Aorta (tissue), 5 donors: ENCODE results near the gene VTI1A. TPM values are rescaled to one million over a fixed set of nuclear protein-coding genes. Genes with fewer than 3 reads are reported as not detected.
A peak's percentile ranks its signal among the peaks of the same experiment; 100 is the strongest.

Experiments
- ATAC-seq: fragments of 200-7000 bp; cut with Tn5 transposase; one replicate; pipeline ENCODE4 v1.9.1; 2022; ENCODE audit warnings: moderate library complexity; ENCODE audit not compliant: low FRiP score
- DNase-seq, 2 donors: peaks; one replicate each; pipeline ENCODE4 v3.0.0-alpha.2; 2020
- H3K27ac ChIP-seq, 2 donors: one replicate each; pipeline ENCODE4 v1.5.1; 2013; ENCODE audit warnings: low read length in 2 of 2, mild to moderate bottlenecking in 2 of 2, moderate library complexity in 2 of 2, control low read depth in 1 of 2, inconsistent platforms in 1 of 2, low read depth in 1 of 2
- H3K27me3 ChIP-seq, 2 donors: one replicate each; pipeline ENCODE4 v1.6.1; 2013; ENCODE audit warnings: control low read depth in 1 of 2, low read length in 1 of 2, mild to moderate bottlenecking in 1 of 2, moderate library complexity in 1 of 2; ENCODE audit not compliant: insufficient read depth in 2 of 2, control insufficient read depth in 1 of 2
- H3K36me3 ChIP-seq, 2 donors: one replicate each; pipeline ENCODE4 v1.6.1; 2013; ENCODE audit warnings: control low read depth in 1 of 2, low read length in 1 of 2, mild to moderate bottlenecking in 1 of 2; ENCODE audit not compliant: insufficient read depth in 2 of 2, control insufficient read depth in 1 of 2
- H3K4me1 ChIP-seq, 2 donors: one replicate each; pipeline ENCODE4 v1.6.1; 2013; ENCODE audit warnings: low read length in 2 of 2, control low read depth in 1 of 2, mild to moderate bottlenecking in 1 of 2, moderate library complexity in 1 of 2; ENCODE audit not compliant: insufficient read depth in 2 of 2, control insufficient read depth in 1 of 2
- H3K4me3 ChIP-seq, 2 donors: one replicate each; pipeline ENCODE4 v1.5.1; 2013; ENCODE audit warnings: low read length in 2 of 2, control low read depth in 1 of 2, mild to moderate bottlenecking in 1 of 2
- H3K9me3 ChIP-seq: one replicate; pipeline ENCODE4 v1.6.1; 2013; ENCODE audit warnings: mild to moderate bottlenecking, low read length; ENCODE audit not compliant: control insufficient read depth
- WGBS, 2 donors: extraction: QIAGEN DNeasy Blood & Tissue Kit; methylation state at CpG; one replicate each; pipeline ENCODE4 v1.1.7; 2013; 5-methylcytosine and 5-hydroxymethylcytosine counted together
- intact Hi-C, 2 donors: fragments of 100-400 bp; cut with DNase I; formaldehyde crosslinking; loops; one replicate each; pipeline versions ENCODE4 v1.14.2 to v1.15.0; 2022
- polyA plus RNA-seq, 2 donors: library from polyadenylated mRNA; stranded (reverse); fragments of 200-250 nt; gene quantifications; one replicate each; pipeline ENCODE4 v1.2.3, GENCODE V29; 2013
- total RNA-seq, 2 donors: library from RNA; stranded (reverse); fragmentation: NEBNext Ultra II Directional; extraction: Animal tissue kit (Norgen Biotek cat#: 25700); gene quantifications; one replicate each; pipeline ENCODE4 v1.2.1, GENCODE V29; 2021
- donor health status: healthy with polysubstance abuse.
- donor health status: Bipolar disorder and iron deficiency.
- donor health status: DM: no; HTN: no; CAD: no.
- donor health status: DM: no; HTN: no; CAD: no.
- donor health status: DM: yes; HTN: yes; CAD: no.

The VTI1A gene
- total and polyA plus RNA-seq, 4 donors, result 8.6 to 43.1 (median 23.2) TPM

- Histone ChIP-seq H3K9me3 (no peaks in the 10 kb centered on the region), H3K4me1 (peaks cover 4 to 5% of the 10 kb centered on the region in 2 donors), H3K27ac (no peak overlapping the region), H3K36me3 (no peaks in the 10 kb centered on the region), H3K27me3 (no peaks in the 10 kb centered on the region), H3K4me3 (no peak overlapping the region)
- DNase-seq (no peak), ATAC-seq (peak; percentile 63)
- 53 to 69% methylated on average over 2 of the region's 2 CpGs for WGBS, 2 donors
- intact Hi-C loops, result no loop called here
Observed at GRCh38 chr10:112622786-112623185, 175.8 kb downstream of the VTI1A start.

DNA sequence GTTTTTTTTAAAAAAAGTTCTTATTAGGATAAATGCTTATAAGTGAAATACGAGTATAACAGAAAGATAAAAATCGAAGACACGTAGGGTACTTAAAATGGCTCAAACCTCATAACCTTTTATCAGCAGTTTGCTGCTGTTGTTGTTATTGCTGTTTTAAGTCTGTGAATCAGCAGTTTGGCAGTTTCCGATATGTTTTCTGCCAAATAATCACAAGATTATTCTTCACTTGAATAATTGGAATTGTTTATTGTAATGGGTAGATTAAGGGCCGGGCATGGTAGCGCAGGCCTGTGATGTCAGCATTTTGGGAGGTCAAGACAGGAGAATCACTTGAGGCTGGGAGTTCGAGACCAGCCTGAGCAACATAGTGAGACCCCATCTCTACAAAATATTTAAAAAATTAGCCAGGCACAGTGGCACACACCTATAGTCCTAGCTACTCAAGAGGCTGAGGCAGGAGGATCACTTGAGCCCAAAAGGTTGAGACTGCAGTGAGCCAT is 177.6 kb downstream of the VTI1A start:
- ATAC-seq (no peak), DNase-seq (no peak)
- H3K36me3 ChIP-seq, result no peaks in the 10 kb centered on the region
- no peak overlapping the region for H3K4me3 ChIP-seq
- peaks cover 4 to 5% of the 10 kb centered on the region in 2 donors for H3K4me1 ChIP-seq
- H3K27ac ChIP-seq, result no peak overlapping the region
- intact Hi-C loops, result no loop called here
- no peaks in the 10 kb centered on the region for H3K27me3 ChIP-seq
- WGBS, 2 donors, result 63 to 67% methylated on average over 7 of the region's 7 CpGs
- H3K9me3 ChIP-seq, result no peaks in the 10 kb centered on the region

DNA sequence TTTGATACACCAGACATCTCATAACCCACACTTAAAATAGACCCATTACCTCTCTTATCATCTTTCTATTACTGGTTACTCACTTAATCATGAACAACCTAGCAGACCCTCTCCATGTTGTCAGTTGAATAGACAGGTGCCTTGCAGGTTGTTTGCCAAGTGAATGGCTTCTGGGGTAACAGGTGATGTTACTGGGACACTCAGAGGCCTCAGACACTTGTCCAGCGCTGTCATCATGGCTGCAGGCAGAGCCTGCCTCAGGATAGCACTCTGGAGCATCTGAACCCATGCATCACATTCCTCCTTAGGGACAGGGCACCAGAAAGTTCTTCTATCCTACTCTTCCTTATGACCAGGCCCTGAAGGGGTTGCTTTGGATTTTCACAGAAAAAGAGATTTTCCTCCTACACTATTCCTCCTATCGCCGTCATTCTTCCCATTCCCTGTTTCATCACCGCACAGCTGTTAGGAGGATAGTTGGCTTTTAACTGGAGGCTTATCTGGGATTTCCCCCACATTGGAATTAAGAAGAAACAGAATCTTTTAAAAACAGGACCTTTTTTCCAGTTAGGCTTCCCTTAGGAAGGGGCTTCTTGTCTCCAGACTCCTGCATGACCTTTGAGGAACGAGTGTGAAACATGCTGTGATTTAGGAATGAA is 182.1 kb downstream of the VTI1A start:
- intact Hi-C loops, result no loop called here
- Histone ChIP-seq H3K4me1 (peaks cover 0 to 4% of the 10 kb centered on the region in 2 donors), H3K27ac (no peak overlapping the region), H3K9me3 (no peaks in the 10 kb centered on the region), H3K4me3 (no peak overlapping the region), H3K27me3 (no peaks in the 10 kb centered on the region), H3K36me3 (no peaks in the 10 kb centered on the region)
- DNase-seq, result no peak
- 96 to 97% methylated on average over 5 of the region's 5 CpGs for WGBS, 2 donors
- no peak for ATAC-seq

GRCh38 chr10:112631501-112632400 is 184.7 kb downstream of the VTI1A start:
- no peaks in the 10 kb centered on the region for H3K36me3 ChIP-seq
- H3K4me1 ChIP-seq, result peaks cover 0 to 4% of the 10 kb centered on the region in 2 donors
- no peaks in the 10 kb centered on the region for H3K9me3 ChIP-seq
- DNase-seq, result no peak
- 97 to 99% methylated on average over 8 of the region's 8 CpGs for WGBS, 2 donors
- intact Hi-C loops, result no loop called here
- H3K4me3 ChIP-seq, result no peak overlapping the region
- H3K27ac ChIP-seq, result no peak overlapping the region
- H3K27me3 ChIP-seq, result no peaks in the 10 kb centered on the region
- no peak for ATAC-seq

DNA sequence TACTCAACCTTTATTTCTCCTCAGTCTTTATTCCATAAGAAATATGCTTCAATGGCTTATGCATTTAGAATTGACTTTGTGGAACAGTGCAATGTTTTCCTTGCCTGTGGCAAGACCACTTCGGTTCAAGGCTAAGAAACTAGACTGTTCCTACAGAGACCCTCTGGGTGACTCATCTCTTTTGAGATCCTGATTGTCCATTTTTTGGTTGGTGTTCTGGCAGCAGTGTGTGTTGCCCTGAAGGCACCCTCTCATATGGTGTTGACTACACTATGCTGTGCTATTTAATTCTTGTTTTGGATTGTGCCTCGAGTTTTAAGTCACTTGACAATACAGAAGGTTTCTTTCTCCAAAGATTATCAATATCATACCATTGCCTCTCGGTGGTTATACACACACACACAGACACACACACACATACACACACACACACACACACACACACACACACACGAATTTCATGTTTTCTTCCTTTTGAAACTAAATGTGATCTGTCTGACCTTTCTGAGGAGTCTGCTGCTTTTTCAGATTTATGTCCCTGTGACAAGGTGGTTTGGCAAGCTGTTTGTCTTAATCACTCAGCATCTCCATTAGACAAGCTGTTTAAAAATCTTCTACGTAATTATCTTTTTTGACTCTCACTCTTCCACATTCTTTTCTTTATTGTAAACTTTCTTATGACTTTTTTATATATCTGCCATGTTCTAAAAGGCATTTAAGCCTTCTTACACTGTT is 187.2 kb downstream of the VTI1A start:
- intact Hi-C loops, result no loop called here
- peaks cover 0 to 4% of the 10 kb centered on the region in 2 donors for H3K4me1 ChIP-seq
- no peak overlapping the region for H3K4me3 ChIP-seq
- H3K36me3 ChIP-seq, result no peaks in the 10 kb centered on the region
- 42 to 49% methylated on average over 5 of the region's 5 CpGs for WGBS, 2 donors
- H3K27ac ChIP-seq, result no peak overlapping the region
- H3K27me3 ChIP-seq, result no peaks in the 10 kb centered on the region
- no peaks in the 10 kb centered on the region for H3K9me3 ChIP-seq
- ATAC-seq (no peak), DNase-seq (no peak)

- DNase-seq (no peak), ATAC-seq (no peak)
- intact Hi-C loops, result no loop called here
- no peaks in the 10 kb centered on the region for H3K36me3 ChIP-seq
- no peaks in the 10 kb centered on the region for H3K9me3 ChIP-seq
- H3K4me3 ChIP-seq, result no peak overlapping the region
- no peak overlapping the region for H3K27ac ChIP-seq
- H3K27me3 ChIP-seq, result no peaks in the 10 kb centered on the region
- WGBS, 2 donors, result 71 to 83% methylated on average over 3 of the region's 3 CpGs
- H3K4me1 ChIP-seq, result peaks cover 0 to 2% of the 10 kb centered on the region in 2 donors
Observed at GRCh38 chr10:112637901-112638300, 190.9 kb downstream of the VTI1A start.

GRCh38 chr10:112639298-112639697 is 192.3 kb downstream of the VTI1A start:
- Histone ChIP-seq H3K9me3 (no peaks in the 10 kb centered on the region), H3K4me1 (no peaks in the 10 kb centered on the region), H3K27me3 (no peaks in the 10 kb centered on the region), H3K27ac (no peak overlapping the region), H3K4me3 (no peak overlapping the region), H3K36me3 (no peaks in the 10 kb centered on the region)
- DNase-seq (no peak), ATAC-seq (no peak)
- 97 to 98% methylated on average over 1 of the region's 1 CpG for WGBS, 2 donors
- intact Hi-C loops, result no loop called here

DNA sequence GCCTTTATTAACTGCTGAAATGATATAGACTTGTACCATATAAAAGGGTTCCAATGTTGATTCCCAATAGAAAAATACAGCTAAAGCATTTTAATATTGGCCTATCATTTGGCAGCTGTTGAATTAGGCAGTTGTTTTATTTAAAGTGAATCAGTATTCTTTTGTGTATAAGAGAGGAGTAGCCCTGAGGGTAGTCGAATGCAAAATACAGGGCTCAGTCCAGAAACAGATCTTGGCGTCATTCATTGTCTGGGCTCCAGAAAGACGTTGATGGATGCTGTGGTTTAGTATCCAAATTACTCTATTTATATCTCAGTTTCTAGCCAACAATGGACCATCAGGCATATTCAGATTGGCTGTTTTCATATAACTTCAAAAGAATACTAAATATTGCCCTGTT is 193.6 kb downstream of the VTI1A start:
- Histone ChIP-seq H3K27me3 (no peaks in the 10 kb centered on the region), H3K36me3 (no peaks in the 10 kb centered on the region), H3K4me1 (no peaks in the 10 kb centered on the region), H3K9me3 (no peaks in the 10 kb centered on the region), H3K27ac (no peak overlapping the region), H3K4me3 (no peak overlapping the region)
- DNase-seq (no peak), ATAC-seq (no peak)
- WGBS, 2 donors, result 70 to 71% methylated on average over 3 of the region's 3 CpGs
- intact Hi-C loops, result no loop called here
